Psoas muscle (tissue), 8 donors: Measurements from ENCODE around the gene AKAP9. TPM values are rescaled to one million over a fixed set of nuclear protein-coding genes. Genes with fewer than 3 reads are reported as not detected.

Source experiments
- ATAC-seq, 4 donors: fragments of 200-7000 bp; cut with Tn5 transposase; one replicate each; pipeline ENCODE4 v1.9.1; 2020; ENCODE audit warnings: moderate library complexity in 3 of 4, mild to moderate bottlenecking in 2 of 4
- DNase-seq, 2 donors: peaks; one replicate each; pipeline ENCODE4 v3.0.0-alpha.2; 2020
- H3K27ac ChIP-seq: fragments of 200-600 bp; one replicate; pipeline ENCODE4 v1.8.0; 2022
- H3K27me3 ChIP-seq, 3 donors: fragments of 200-600 bp in 1 of 3; one replicate each; pipeline versions ENCODE4 v1.6.1 to v1.8.0; 2013 to 2022; ENCODE audit warnings: low read length in 2 of 3, mild to moderate bottlenecking in 2 of 3, moderate library complexity in 1 of 3; ENCODE audit not compliant: insufficient read depth in 3 of 3
- H3K36me3 ChIP-seq, 2 donors: fragments of 200-600 bp in 1 of 2; one replicate each; pipeline versions ENCODE4 v1.6.1 to v1.8.0; 2013 to 2022; ENCODE audit warnings: low read depth in 1 of 2, mild to moderate bottlenecking in 1 of 2, moderate library complexity in 1 of 2; ENCODE audit not compliant: insufficient read depth in 1 of 2
- H3K4me1 ChIP-seq: fragments of 200-600 bp; one replicate; pipeline ENCODE4 v1.8.0; 2022
- H3K4me3 ChIP-seq: fragments of 200-600 bp; one replicate; pipeline ENCODE4 v1.8.0; 2022; ENCODE audit warnings: mild to moderate bottlenecking
- H3K9me3 ChIP-seq: fragments of 200-600 bp; one replicate; pipeline ENCODE4 v1.8.0; 2022
- WGBS, 3 donors: extraction: QIAGEN DNeasy Blood & Tissue Kit; methylation state at CpG; one replicate each; pipeline versions ENCODE4 v1.1.6 to v1.1.7; 2013; 5-methylcytosine and 5-hydroxymethylcytosine counted together
- intact Hi-C, 2 donors: fragments of 100-400 bp; cut with DNase I; formaldehyde crosslinking; loops; one replicate each; pipeline versions ENCODE4 v1.11.0 to v1.14.2; 2022
- polyA plus RNA-seq, 3 donors: library from polyadenylated mRNA; stranded (reverse); fragments of 200-250 nt; gene quantifications; one replicate each; pipeline ENCODE4 v1.2.3, GENCODE V29; 2013
- total RNA-seq, 4 donors: library from RNA; stranded (reverse); fragmentation: NEBNext Ultra II Directional in 2 of 4; extraction: Animal tissue kit (Norgen Biotek cat#: 25700) in 2 of 4; gene quantifications; one replicate each; pipeline versions ENCODE4 v1.2.1 to v1.2.4, GENCODE V29; 2021 to 2023
- TF ChIP-seq, protein P1 (sequence below): fragments of 200-600 bp; IDR thresholded peaks from one replicate; pipeline ENCODE4 v1.8.0; 2022; ENCODE audit warnings: antibody characterized with exemption
- donor health status: healthy with polysubstance abuse.
- donor health status: DM: no; HTN: no; CAD: no; lungs with moderate emphysema.
- donor health status: Bipolar disorder and iron deficiency.
- donor health status: healthy.
- donor health status: DM: yes; HTN: yes; CAD: no.
- donor health status: DM: no; HTN: no; CAD: no.
- donor health status: DM: no; HTN: no; CAD: no.
- donor health status: DM: yes; HTN: yes; CAD: no.

The AKAP9 gene
- total and polyA plus RNA-seq, 7 donors: 6.0 to 44.4 (median 24.6) TPM

DNA sequence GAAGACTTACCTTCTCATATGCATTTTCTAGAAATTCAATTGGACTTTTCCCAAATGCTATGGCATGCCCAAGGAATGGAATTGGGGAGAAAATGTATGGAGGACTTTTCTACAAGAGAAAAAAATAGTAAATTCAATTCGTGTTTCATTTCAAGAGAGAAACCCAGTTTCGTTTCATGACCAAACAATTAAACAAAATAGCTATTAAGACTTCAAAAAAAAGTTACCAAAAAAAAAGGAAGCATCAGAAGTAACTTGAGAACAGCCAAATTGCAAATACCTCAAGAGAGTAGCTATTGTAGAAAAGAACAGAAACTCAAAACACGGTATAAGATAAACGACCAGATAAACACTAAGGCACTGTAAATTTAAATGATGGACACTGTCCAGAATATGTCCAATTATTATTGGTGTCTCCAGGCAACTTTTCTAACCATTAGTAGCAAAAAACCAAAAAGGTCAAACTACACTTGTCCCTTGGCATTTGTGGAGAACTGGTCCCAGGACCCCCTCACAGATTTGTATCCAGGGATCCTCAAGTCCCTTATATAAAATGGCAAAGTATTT is 191.2 kb downstream of the AKAP9 start:
- Histone ChIP-seq H3K36me3 (peaks cover 0 to 20% of the 10 kb centered on the region in 2 donors), H3K4me1 (no peaks in the 10 kb centered on the region), H3K27ac (no peak overlapping the region), H3K27me3 (no peaks in the 10 kb centered on the region), H3K4me3 (no peak overlapping the region), H3K9me3 (no peaks in the 10 kb centered on the region)
- ATAC-seq: no peak
- TF ChIP-seq, protein P1, sequence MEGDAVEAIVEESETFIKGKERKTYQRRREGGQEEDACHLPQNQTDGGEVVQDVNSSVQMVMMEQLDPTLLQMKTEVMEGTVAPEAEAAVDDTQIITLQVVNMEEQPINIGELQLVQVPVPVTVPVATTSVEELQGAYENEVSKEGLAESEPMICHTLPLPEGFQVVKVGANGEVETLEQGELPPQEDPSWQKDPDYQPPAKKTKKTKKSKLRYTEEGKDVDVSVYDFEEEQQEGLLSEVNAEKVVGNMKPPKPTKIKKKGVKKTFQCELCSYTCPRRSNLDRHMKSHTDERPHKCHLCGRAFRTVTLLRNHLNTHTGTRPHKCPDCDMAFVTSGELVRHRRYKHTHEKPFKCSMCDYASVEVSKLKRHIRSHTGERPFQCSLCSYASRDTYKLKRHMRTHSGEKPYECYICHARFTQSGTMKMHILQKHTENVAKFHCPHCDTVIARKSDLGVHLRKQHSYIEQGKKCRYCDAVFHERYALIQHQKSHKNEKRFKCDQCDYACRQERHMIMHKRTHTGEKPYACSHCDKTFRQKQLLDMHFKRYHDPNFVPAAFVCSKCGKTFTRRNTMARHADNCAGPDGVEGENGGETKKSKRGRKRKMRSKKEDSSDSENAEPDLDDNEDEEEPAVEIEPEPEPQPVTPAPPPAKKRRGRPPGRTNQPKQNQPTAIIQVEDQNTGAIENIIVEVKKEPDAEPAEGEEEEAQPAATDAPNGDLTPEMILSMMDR: no peak
- intact Hi-C loops: no loop called here
- WGBS, 3 donors: 58 to 70% (median 62%) methylated on average over 4 of the region's 4 CpGs
- DNase-seq: no peak

DNA sequence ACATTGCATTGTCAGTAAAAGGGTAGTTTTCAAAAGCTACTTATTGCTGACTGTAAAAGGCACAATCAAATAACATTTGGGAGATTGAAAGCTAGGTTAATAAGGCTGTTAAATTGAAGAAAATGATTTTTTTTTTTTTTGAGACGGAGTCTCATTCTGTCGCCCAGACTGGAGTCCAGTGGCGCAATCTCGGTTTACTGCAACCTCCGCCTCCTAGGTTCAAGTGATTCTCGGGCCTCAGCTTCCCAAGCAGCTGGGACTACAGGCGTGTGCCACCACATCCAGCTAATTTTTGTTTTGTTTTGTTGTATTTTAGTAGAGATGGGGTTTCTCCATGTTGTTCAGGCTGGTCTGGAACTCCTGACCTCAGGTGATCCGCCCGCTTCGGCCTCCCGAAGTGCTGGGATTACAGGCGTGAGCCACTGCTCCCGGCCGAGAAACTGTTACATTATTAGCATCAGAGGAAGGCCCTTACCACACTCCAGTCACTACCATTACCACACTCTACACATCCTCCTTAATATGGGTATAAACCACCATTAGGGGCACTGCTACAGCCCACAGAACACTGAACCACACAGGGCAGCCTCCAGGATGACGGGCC is 192.6 kb downstream of the AKAP9 start:
- H3K27ac ChIP-seq: peak overlapping the region; percentile 84
- no peaks in the 10 kb centered on the region for H3K4me1 ChIP-seq
- TF ChIP-seq, protein P1: no peak
- intact Hi-C loops: no loop called here
- WGBS, 3 donors: 47 to 51% (median 48%) methylated on average over 15 of the region's 15 CpGs
- no peaks in the 10 kb centered on the region for H3K27me3 ChIP-seq
- ATAC-seq: peak; percentile 4 to 22 (median 10)
- no peaks in the 10 kb centered on the region for H3K9me3 ChIP-seq
- peaks cover 0 to 12% of the 10 kb centered on the region in 2 donors for H3K36me3 ChIP-seq
- DNase-seq: no peak
- H3K4me3 ChIP-seq: peak overlapping the region; percentile 95

DNA sequence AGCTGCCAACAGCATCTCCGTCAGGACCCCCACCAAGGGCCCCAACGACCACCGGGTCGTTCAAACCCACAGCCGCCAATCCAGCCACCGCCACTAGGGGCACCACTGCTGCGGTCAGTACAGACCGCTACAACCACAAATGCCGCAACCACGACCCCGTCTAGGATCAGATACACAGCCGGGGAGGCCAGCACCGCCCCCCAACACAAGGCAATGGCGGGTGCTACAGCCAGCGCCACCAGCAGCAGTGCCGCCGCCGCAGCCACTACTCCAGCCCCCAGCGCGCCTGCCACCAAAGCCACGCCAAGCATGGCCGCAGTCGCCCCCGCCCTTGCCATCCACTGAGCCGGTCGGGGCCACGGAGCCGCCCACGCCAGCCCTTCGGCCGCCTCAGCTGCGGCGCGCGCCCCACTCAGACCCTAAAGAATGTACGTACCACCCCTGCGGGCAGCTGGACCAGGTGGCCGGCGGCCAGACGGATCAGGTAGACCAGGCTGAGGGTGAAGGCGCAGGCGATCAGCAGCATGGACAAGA is 193.1 kb downstream of the AKAP9 start:
- Histone ChIP-seq H3K4me1 (no peaks in the 10 kb centered on the region), H3K27me3 (no peaks in the 10 kb centered on the region), H3K9me3 (no peaks in the 10 kb centered on the region), H3K4me3 (peak overlapping the region; percentile 95), H3K36me3 (peaks cover 0 to 7% of the 10 kb centered on the region in 2 donors), H3K27ac (peak overlapping the region; percentile 84)
- WGBS, 3 donors: 0 to 1% (median 0%) methylated on average over 38 to 42 of the region's 42 CpGs
- ATAC-seq: peak; percentile 54 to 68 (median 62)
- TF ChIP-seq, protein P1: peak; percentile 62
- intact Hi-C loops: no loop called here
- peak; percentile 74 to 80 for DNase-seq

DNA sequence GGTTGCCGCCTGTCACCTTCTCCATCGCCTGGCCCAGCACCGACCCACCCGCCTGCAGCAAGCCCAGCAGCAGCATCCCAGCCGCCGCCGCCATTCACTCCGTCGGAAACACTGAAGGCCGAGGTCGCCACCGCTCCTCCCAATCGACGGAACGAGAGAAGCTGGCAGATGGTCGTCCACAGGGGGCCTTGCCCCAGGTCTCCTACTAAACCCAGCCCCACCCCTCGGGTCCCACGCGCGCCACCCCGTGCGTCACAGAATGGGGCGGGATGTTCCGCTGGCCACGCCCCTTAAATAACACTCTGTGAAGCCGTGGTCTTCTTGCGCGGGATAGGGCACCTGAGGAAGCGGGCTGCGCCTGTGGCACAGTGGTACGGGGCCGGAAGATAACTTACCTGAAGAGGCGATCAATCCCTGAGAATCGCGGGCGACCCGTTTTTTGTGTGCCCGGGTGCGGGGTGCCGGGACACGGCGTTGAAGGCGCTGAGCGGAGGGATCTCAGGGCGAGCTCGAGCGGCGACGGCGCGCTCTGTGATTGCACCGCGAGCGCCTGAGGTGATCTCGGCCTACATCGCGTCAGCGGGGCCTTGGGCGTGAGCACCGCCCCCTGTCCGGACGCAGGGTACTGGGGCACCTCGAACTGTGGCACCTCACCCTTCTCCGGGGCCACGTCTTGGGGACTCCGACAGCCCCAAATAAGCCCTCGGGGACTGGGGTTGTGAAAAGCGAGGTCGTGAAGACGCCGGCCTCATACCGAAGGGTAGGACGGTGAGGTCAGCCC is 193.8 kb downstream of the AKAP9 start, which contains the start of gene CYP51A1:
Gene CYP51A1, minus strand, starts transcription at position 207 of the 781 bp plus-strand sequence. Its CDS starts 113 bp downstream, at position 94.
- 0 to 1% (median 0%) methylated on average over 62 to 73 of the region's 73 CpGs for WGBS, 3 donors
- peak within 1 kb of the TSS; percentile 95 for H3K4me3 ChIP-seq
- intact Hi-C loops: no loop called here

More for the DNA sequence above, 193.8 kb downstream of the AKAP9 start, which contains the start of gene CYP51A1:
- DNase-seq (peak; percentile 92 to 93), ATAC-seq (peak; percentile 93 to 97 (median 96))
- no peaks in the 10 kb centered on the region for H3K9me3 ChIP-seq
- no peaks in the 10 kb centered on the region for H3K4me1 ChIP-seq
- H3K36me3 ChIP-seq: peaks cover 0 to 5% of the 10 kb centered on the region in 2 donors
- TF ChIP-seq, protein P1: no peak
- H3K27me3 ChIP-seq: no peaks in the 10 kb centered on the region
- peak within 1 kb of the TSS; percentile 84 for H3K27ac ChIP-seq
